Stimulated activated CD4-positive, alpha-beta T cell treated with anti-CD3 and anti-CD28 coated beads, Interleukin-12 subunit alpha, Interleukin-12 subunit beta, amount 100 ng/mL, for 48 hours (primary cell): Measurements from ENCODE around the gene NR2C1.

Experiments used
- DNase-seq, 3 donors: peaks; one replicate each; pipeline ENCODE4 v3.0.0-alpha.2; 2020; ENCODE audit warnings: low read depth in 2 of 3, low spot score in 1 of 3

NR2C1 gene

GRCh38 chr12:95085612-95086011 is 12.2 kb upstream of the NR2C1 start:
- no peak for DNase-seq

- no peak for DNase-seq
Observed at GRCh38 chr12:95083938-95084337, 10.5 kb upstream of the NR2C1 start.

GRCh38 chr12:95083471-95083870 is 10.1 kb upstream of the NR2C1 start:
- DNase-seq: no peak

GRCh38 chr12:95077341-95077740 is 3.9 kb upstream of the NR2C1 start:
- DNase-seq: no peak

GRCh38 chr12:95074766-95075165 is 1.3 kb upstream of the NR2C1 start:
- no peak for DNase-seq

GRCh38 chr12:95073698-95074520 is 491 bp upstream of the NR2C1 start:
- no peak for DNase-seq

GRCh38 chr12:95070378-95070777 is 3.0 kb downstream of the NR2C1 start:
- no peak for DNase-seq

GRCh38 chr12:95066091-95066855 is 7.1 kb downstream of the NR2C1 start:
- DNase-seq: no peak

- DNase-seq: no peak
Observed at GRCh38 chr12:95060951-95061350, 12.5 kb downstream of the NR2C1 start.

- DNase-seq: no peak
Observed at GRCh38 chr12:95059984-95060383, 13.4 kb downstream of the NR2C1 start.

GRCh38 chr12:95057424-95057823 is 16.0 kb downstream of the NR2C1 start:
- no peak for DNase-seq

GRCh38 chr12:95055057-95055456 is 18.4 kb downstream of the NR2C1 start:
- DNase-seq: no peak

- no peak for DNase-seq
Observed at GRCh38 chr12:95054206-95054605, 19.2 kb downstream of the NR2C1 start.

GRCh38 chr12:95051241-95051640 is 22.2 kb downstream of the NR2C1 start:
- DNase-seq: no peak

- no peak for DNase-seq
Observed at GRCh38 chr12:95037906-95038305, 35.5 kb downstream of the NR2C1 start.

GRCh38 chr12:95034750-95035149 is 38.7 kb downstream of the NR2C1 start:
- no peak for DNase-seq

- no peak for DNase-seq
Observed at GRCh38 chr12:95022477-95022876, 50.9 kb downstream of the NR2C1 start.

GRCh38 chr12:95017482-95017881 is 55.9 kb downstream of the NR2C1 start:
- no peak for DNase-seq

- DNase-seq: no peak
Observed at GRCh38 chr12:95016120-95016519, 57.3 kb downstream of the NR2C1 start.

- no peak for DNase-seq
Observed at GRCh38 chr12:95014554-95014953, 58.9 kb downstream of the NR2C1 start.

- no peak for DNase-seq
Observed at GRCh38 chr12:95006206-95006605, 67.2 kb downstream of the NR2C1 start.

GRCh38 chr12:95004610-95005009 is 68.8 kb downstream of the NR2C1 start:
- no peak for DNase-seq

GRCh38 chr12:95003921-95004272 is 69.5 kb downstream of the NR2C1 start:
- DNase-seq: no peak
